ENCODE data around the gene MAPKAP1.

MAPKAP1 gene

GRCh38 chr9:125639057-125639456 is 68.0 kb downstream of the MAPKAP1 start:
- DNase-seq = no peak

DNA sequence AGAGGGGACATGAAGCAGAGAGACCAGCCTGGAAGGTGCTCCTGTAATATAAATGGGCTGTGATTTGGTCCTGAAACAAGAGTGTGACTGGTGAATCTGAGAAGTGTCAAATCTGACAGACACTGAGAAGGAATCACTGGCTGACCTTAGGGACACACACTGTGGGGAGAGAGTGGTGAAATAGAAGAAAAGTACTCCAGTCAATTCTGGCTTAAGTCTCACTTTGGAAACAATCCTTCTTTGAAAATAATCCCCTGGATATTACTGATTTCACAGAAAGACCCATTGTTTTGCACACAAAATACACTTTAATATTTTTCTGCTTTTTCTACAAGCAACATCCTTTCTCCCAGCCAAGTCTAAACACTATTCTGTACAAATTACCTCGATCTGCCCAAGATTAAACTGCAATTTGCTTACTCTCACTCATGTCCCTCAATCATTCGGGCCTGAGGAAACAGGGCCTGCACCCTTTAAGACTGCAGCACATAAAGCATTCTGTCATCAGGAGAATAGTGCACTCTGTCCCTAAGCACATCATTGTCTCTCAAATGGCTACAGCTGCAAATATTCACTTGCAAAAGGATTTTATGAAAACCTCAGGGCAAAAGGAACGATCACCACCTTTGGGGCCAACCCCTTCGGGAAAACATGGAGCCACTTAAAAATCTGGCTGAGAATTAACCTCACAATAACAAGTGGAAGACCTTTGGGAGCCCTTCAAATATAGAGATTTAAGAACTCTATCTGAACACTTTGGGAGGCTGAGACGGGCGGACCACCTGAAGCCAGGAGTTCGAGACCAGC is 68.6 kb downstream of the MAPKAP1 start:
- no peak for DNase-seq

DNA sequence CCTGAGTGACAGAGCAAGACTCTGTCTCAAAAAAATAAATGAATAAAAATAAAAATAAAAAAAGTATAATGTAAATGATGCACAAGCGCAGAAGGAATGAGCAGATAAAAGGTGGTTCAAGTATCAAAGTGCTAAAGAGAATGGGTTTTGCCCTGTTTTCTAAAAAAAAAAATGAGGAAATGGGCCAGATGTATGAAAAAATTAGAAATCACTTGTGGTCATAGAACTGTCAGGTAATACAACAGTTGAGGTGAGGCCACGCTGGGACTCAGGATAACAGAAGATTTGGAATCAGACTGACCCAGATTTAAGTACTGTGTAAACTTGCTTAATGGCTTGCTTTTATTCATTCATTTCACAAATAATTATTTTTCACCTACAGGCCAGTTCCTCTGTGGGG is 69.8 kb downstream of the MAPKAP1 start:
- DNase-seq = no peak

- DNase-seq = peak; percentile 38 to 82
Measured at GRCh38 chr9:125635888-125636287, 71.1 kb downstream of the MAPKAP1 start.

GRCh38 chr9:125634040-125634717 is 72.8 kb downstream of the MAPKAP1 start:
- DNase-seq = no peak

DNA sequence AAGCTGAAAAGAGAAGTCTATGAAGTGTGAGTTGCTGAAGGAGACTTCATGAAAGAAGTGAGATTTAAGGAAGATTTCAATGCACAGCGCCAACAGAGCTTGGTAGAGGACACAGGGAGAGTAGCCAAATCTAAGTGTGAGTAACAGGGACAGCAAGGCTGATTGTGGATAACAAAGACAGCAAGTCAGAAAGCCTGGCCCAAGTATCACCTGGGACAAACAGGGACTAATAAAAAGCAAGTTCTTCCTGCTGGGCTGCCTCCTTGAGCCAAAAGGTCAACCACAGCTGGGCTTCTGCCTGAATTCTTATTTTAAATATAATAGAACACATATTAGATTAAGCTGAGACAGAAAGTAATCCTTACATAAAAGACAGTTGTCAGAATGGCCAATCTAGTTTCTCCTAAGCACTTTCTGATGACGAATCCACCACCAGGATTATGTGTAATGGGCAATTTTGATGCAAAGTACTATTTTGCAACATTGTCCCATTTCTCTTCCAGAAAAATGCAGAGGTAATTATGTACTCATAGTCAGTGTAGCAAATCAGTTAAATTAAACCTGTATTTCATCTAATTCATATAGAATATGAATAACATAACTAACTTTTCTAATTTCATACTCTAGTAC is 73.8 kb downstream of the MAPKAP1 start:
- no peak for DNase-seq

DNA sequence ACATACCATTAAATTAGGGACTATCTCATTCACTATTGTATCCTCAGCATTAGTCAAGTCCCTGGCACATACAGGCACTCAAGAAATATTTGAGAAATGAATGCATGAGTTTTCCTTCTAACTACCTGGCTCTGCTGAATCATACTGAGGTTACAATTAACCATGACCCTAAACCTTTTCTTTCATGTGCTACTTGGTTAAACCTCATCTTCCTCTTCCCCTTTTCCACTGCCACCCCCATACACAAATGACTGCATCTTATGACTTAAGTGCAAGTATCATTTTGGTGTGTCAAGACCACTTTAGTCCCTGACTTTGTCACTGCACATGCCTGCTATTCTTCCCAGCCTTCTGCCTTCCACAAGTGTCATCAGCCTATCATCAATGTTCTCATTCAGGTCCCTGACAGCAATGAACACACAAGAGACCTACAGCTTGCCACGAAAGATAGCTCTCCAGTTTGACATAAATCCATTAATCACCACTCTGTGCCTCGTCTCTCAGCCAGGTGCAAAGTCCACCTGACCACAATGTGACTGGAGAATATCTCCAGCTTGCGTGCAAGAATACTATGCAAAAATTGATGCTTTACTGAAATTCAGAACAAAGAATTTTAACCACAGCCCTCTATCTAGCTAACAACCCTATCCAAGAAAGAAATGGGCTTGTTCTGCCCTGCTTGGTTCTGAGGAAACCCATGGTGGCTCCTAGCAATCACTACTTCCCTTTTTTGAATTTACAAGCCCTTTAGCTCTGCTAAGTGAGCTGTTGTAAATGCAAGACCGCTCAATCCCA is 74.5 kb downstream of the MAPKAP1 start:
- DNase-seq = no peak

DNA sequence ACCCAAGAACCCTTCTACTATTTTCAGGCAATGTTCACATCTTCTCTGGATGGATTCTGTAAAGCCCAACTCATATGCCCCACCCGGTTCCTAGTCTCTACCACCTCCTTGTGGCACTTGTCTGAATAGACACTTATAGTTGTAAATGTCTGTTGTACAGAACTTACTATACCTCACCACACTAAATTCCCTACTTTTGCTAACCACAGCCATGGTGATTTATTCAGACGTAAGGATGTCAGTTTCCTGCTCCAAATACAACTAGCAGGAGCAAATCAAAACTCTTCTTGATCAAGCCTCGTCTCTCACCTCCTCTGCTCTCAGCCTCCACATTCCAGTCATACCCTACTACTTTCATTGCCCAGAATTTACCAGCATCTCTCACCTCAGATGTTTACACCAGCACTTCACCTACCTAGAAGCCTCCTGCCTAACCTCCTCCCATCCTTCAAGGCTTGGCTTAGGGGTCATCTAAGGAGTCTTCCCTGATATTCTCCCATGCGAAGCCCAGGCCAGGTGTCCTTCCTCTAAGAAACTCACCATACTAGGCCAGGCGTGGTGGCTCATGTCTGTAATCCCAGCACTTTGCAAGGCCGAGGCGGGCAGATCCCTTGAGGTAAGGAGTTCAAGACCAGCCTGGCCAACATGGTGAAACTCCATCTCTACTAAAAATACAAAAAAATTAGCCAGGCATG is 75.5 kb downstream of the MAPKAP1 start:
- DNase-seq = peak in 1 of 2 experiments; percentile 56

DNA sequence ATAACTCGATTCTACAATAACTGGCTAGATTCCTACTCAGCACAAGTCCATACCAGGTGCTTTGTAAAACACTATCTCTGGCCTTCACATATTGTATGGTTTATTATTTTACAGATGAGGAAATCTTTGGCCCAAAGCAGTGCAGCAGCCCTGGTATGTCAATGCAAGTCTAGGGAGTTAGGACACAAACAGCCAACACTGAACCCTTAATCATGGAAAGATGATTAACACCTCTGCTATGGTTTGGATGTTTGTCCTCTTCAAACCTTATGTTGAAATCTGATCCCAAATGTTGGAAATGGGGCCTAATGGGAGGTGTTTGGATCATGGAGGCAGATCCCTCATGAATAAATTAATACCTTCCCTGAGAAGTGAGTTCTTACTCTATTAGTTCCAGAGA is 76.6 kb downstream of the MAPKAP1 start:
- peak; percentile 23 to 61 for DNase-seq

DNA sequence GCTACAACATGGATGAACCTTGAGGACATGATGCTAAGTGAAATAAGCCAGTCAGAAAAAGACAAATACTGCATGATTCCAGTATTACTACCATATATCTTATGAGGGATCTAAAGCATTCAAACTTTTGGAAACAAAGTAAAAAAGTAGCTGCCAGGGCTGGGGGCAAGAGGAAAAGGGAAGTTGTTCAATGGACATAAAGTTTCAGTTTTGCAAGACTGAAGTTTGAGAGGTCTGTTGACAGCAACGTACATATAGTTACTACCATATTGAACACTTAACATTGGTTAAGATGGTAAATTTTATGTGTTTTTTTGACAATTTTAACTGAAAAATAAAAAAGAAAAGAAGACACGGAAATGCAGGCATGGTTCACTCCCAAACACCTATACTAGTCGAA is 77.6 kb downstream of the MAPKAP1 start:
- no peak for DNase-seq

GRCh38 chr9:125626187-125626586 is 80.8 kb downstream of the MAPKAP1 start:
- DNase-seq = no peak

DNA sequence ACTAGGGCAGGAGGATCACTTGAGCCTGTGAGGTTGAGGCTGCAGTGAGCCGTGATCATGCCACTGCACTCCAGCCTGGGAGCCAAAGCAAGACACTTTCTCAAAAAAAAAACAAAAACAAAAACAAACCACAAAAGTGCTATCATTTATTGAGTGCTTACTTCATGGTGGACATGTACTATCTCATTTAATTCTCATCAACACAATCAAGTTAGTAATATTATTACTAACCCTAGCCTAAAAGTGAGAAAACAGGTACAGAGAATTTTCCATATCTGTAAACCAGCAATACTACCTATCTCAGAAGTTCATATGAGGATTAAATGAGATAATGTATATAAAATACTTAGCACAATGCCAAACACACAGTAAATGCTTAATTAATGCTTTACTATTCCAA is 85.8 kb downstream of the MAPKAP1 start:
- DNase-seq = no peak

GRCh38 chr9:125620216-125620615 is 86.8 kb downstream of the MAPKAP1 start:
- DNase-seq = no peak

DNA sequence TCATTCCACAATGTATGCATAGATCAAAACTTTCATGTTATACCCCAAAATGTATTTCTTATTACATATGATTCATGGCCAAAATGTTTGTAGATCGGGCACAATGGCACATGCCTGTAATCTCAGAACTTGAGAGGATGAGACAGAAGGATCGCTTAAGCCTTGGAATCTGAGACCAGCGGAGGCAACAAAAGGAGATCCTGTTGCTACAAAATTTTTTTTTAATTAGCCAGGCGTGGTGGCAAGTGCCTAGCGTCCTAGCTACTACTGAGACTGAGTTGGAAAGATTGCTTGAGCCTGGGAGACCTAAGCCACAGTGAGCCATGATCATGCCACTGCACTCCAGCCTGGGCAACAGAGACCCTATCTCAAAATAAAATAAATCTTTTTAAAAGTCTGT is 89.9 kb downstream of the MAPKAP1 start:
- peak; percentile 61 to 94 for DNase-seq

GRCh38 chr9:125613141-125613540 is 93.9 kb downstream of the MAPKAP1 start:
- no peak for DNase-seq

- no peak for DNase-seq
Measured at GRCh38 chr9:125612616-125613015, 94.4 kb downstream of the MAPKAP1 start.

- no peak for DNase-seq
Measured at GRCh38 chr9:125611121-125611765, 95.8 kb downstream of the MAPKAP1 start.

GRCh38 chr9:125609744-125610143 is 97.3 kb downstream of the MAPKAP1 start:
- no peak for DNase-seq

GRCh38 chr9:125608489-125609224 is 98.4 kb downstream of the MAPKAP1 start:
- DNase-seq = no peak

GRCh38 chr9:125604196-125604595 is 102.8 kb downstream of the MAPKAP1 start:
- DNase-seq = peak in 1 of 2 experiments; percentile 27

- DNase-seq = no peak
Measured at GRCh38 chr9:125603478-125604021, 103.5 kb downstream of the MAPKAP1 start.

Measured in NCI-H524 (cell line).